NCI-H2081 treated with DMSO at 0.1 percent for 48 hours (cell line): ENCODE data around the gene ANKRD10.

Experiments
- DNase-seq: peaks from one replicate; lab custom pipeline; 2025; lab: John Stamatoyannopoulos, UW

Gene ANKRD10

DNA sequence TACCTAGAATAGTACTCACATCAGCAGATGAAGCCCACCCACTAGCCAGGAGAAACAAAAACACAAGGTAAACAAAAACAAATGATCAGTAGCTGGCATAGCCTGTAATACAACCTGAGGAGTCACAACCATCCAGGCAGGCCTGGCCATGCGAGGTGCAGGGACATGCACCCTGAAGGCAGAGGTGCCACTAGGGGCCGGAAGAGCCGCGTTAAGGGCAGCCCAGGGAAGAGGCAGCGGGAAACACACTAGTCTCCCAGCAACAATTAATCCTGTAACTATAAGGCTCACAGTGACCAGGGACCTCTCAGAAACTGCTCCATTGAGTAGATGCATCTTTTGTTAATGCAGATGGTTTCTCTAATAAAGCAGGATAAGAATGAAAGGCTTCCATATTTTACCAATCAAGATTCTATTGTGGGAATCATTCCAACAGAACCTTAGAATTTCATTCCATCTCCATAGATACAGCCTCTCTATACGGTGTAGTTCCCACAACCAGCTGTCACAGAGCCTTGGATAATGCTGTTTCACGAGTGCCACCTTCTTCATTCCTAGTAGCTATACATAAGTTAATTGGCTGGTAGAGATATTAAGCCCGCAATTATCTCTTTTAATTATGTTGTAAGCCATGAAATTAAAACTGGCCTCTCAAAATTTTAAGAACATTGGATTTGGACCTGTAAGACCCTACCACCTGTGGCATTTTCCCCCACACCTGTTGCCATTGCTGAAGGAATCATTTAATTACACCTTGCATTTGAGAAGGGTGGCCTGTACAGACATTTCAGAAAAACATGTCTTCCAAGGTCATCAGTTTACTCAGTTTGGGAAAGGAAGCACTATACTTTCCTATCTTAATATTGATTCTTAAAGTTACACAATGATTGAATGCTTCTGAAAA, 28.7 kb downstream of the ANKRD10 start:
- DNase-seq: no peak

DNA sequence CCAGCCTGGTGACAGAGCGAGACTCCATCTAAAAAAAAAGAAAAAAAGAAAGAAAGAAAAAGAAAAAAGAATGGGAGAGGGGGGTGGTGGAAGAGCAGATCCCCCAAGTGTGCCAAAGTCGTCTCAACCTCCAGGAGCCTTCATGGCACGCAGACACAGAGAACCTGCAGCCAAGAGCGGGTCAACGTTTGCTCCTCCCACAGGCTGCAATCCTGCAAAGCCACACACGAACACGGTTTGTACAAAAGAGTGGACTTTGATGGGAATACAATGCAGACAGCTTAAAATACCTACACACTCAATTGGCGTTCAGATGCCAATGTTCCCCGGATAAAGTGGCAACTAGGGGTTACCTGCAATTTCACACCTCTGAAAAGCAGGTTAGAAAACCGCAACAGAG, 29.4 kb downstream of the ANKRD10 start:
- DNase-seq: no peak

DNA sequence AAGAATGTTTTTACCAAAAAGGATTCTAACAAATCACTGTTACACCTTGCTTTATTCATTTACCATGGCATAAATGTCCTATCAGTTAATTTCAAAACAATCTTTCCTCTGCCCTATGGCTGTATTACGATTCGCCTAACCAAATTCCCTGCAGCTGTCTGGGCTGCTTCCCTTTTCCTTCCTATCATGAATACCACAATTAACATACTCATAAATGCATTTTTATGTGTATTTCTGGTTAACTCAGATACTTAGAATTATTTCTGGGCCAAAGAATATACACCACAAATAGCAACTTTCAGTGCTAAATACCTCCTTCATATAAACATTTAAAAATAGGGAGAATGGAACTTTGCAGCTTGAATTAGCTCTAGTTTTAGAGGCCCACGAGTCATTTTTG, 30.4 kb downstream of the ANKRD10 start:
- no peak for DNase-seq

DNA sequence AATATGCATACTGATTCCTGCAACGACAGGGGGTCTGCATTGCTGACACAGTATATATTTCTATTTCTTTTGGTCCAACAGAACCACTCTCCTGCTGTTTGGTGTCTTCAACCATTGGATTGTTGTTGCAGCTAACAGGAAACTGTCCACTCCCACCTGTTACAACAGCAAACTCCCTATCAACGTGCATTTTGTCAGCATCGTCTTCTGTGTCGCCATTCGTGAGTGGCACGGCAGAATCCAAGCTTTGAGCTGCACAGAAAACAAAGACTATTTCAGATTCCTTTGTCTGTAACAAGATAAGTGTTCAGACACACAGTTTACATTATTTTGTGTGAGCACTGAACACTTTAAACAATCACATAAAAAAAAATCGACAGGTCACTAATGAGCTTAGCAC, 31.3 kb downstream of the ANKRD10 start:
- no peak for DNase-seq

DNA sequence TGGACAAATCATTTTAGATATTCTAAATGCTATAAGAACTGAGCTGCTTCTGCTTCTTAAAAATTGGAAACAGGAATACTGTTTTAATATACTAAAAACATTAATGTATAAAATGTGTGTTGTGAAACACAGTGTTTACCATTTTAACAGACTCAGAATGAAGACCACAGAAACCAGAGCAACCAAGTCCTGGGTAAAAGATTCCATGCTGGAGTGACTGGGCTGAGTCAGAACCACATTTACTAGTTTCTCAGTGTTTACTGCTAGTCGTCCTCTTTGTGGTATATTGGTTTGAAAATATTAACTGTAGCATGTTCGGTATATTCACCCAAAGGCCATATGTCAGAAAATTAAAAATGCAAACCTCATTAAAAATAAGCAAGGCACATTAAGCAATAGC, 31.9 kb downstream of the ANKRD10 start:
- no peak for DNase-seq

DNA sequence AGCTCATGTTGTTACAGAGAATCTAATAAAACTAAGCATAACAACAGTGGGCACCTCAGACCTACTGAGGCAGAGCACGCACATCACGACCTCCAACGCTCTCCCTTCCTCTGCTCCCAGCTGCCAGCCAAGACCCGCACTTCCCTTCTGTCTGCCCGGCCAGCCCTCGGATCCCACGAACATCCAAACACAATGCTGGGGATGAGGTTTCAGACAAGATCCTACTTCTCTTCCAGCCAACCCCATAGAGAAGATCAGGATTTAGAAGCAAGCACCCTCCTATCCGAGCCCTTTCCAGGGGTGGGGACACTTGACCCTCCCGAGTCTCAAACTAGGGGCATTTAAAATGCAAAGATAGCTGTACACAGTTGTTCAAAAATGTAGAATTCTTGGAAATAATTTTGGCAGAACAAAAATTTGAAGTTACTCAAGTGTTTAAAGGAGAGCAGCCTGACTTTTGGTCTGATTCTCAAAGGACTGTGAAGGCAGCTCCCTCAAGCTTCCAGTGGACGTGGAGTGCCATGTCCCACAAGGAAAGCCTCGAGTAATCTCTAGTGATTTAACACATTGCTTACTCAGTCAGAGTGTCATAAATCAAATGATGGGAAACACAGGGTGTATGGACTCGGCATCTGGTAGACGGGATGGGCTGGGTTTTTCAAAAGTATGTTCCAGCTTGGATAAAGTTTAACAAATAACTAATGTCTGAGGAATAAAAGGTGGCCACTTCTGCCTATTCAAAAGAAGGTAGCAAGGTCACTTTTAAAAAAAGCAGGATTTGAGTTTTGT, 32.8 kb downstream of the ANKRD10 start:
- no peak for DNase-seq

DNA sequence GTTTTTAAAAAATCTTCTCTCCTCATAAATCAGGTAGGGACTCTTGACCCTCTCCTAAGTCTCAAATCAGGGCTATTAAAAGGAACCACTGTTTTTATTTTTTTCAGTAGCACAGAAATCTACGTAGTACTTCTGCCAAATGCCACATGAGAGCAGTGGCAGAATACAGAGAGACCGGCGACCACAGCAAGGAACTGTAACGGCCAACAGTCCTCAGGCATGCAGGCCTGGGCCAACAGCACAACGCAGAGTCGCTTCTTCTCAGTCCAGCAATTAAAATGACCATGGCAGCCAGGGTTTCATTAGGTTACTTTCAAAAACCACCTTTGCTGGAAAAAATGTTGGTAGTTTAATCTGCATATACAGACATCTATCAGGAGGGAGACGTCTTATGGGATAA, 34.2 kb downstream of the ANKRD10 start:
- no peak for DNase-seq

DNA sequence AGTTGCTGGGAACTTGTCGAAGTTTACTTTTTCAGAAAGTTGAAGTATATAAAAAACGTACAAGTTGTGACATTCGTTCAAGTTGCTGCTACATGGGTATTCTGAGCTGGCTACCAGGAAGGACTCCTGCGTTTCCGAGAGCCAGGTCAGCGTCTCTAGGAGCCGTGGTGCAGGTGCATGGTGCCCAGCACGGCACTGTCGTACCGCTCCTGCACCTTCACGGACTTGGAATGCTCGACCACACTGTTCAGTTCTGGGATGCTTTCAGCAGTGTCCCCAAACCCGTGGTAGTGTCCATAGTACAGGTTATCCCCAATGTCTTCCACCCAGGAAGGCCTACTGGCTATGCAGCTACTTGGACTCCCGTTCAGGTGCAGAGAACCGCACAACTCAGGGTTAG, 35.4 kb downstream of the ANKRD10 start:
- DNase-seq: no peak

DNA sequence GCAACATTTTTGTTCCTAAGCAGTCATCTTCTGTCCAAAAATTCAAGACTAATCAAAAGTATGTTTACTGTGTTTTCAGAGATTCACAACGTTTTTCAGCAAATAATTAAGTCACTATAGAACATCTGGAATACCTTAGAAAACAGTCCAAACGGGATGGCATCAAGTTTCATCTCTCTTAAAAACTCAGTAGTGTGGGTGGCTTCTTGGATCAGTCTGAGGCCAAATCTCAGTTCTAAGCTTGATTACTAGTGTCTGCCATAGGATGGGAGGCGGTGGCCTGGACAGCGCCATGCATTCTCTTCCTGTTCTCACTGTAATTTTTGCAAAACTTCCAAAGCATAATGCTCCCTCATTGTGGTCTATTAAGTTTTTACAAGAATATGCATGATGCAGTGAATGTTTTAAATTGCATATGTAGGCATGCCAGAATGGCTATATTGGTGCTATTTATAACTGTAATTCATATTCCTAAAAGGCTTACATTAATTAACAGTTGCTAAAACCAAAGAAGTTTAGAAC, 37.1 kb downstream of the ANKRD10 start:
- no peak for DNase-seq

DNA sequence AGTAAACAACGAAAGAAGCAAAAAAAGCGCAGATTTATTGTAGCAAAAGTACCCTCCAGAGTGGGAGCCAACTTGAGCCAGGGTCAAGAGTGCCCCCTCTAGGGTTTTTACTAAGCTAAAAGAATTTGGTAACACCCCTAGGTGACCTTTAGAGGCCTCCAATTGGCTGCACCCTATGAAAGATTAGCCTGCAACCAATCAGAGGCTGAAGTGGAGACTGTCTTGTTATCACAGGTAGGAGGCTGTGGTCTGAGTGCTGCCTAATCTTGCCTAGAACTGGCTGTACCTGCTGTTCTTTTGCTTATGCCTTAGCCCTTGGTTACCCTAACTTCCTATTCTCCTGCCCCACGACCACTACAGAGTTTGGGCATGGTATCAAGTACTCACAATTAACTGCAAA, 38.3 kb downstream of the ANKRD10 start:
- no peak for DNase-seq

DNA sequence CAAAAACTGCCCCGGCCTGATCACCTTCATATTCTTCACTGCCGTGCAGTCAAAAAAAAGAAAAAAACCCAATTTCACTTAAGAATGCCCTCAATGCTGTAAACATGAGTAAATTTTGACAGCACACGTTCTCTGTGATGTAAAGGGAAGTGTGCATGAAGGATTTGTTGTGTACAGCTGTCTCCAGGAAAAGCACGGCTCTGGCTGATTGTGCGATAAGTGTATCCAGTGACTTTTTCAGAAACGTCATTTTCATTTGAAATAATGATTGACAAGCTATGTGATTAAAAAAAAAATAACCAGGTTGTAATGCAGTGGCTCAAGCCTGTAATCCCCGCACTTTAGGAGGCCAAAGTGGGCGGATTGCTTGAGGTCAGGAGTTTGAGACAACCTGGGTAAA, 39.6 kb downstream of the ANKRD10 start:
- no peak for DNase-seq

DNA sequence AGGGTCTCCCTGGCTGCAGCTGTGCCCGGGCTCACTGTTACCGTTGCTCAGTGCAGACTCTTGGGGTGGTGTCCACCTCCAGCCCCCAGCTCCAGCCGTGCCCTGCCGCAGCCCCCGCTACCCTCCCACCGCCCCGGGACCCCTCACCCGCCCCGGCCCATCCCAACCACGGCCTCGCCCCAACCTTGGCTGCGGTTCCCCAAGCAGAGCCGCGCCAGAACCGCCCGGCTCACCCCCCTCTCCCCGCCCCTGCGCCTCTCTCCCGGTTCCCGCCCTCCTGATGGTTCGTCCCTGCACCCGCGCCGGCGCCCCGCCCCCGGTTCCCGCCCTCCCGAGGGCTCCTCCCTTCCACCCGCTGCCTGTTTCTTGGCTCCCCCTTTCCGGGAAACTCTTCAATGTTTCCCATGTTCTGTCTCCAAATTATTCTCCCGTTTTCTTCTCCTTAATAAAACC, 40.3 kb downstream of the ANKRD10 start:
- DNase-seq: no peak

DNA sequence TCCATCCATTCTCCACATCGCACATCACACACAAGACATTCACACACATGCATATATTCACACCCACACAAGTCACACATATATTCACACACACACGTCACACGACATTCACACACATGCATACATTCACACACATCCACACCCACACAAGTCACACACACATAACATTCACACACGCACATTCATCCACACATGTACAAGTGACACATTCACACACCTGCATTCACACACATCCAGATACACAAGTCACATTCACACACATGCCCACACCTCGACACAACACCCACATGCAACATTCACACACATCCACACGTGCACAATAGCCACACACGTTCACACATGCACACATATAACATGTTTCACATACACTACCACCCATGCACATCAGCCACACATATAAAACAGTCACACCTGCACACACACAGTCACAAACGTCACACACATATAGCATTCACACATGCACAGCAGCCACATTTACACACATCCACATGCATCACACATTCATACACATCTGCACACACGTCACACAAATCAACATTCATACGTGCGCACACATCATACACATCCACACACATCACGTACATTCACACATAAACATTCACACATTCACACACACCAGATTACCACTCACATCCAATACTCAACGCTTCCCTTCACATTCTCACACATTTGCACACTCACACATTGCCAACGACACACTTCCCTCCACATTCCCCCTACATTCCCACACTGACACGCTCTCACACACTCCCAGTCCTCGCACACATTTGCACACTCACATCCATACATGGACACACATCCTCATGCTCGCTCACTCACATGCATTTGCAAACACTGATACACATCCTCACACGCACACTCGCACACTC, 41.0 kb downstream of the ANKRD10 start:
- DNase-seq: no peak

DNA sequence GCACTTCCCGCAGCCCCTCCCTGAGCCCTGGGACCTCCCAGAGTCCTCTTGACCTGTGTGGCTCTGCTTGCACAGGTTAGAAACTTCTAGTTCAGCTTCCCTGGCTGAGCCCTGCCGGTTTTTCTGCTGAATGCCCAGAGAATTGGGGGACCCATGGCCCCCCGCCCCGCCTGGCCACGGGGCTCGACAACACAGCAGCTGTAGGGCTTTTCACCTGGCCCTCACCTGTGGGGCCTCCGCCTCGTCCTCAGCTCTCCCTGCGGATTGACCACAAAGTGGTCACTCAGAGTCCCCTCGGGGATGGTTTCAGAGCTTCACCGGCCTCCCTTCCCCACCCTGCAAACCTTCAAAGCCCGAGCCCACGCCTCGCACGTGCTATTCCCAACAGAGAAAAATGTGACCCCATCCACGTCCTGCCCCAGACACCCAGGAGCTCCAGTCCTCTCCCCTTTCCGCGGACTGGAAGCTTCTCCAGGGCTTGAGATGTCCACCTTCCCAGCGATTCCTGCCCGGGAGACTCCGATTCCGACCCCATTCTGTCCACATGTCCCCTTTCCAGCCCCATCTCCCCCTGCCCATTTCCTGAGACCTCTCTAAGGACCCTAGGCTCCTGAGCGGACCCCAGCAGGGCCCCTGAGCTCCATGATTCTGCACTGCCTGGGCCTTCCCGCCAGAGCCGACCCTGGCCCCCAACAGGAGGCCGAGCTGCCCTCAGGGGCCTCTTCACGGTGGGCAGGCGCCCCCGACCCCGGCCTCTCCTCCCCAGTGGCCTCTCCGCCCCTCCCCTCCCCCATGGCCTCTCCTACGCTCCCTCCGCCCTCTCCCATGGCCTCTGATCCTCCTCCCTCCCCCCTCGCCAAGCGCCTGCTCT, 41.9 kb downstream of the ANKRD10 start:
- DNase-seq: no peak

DNA sequence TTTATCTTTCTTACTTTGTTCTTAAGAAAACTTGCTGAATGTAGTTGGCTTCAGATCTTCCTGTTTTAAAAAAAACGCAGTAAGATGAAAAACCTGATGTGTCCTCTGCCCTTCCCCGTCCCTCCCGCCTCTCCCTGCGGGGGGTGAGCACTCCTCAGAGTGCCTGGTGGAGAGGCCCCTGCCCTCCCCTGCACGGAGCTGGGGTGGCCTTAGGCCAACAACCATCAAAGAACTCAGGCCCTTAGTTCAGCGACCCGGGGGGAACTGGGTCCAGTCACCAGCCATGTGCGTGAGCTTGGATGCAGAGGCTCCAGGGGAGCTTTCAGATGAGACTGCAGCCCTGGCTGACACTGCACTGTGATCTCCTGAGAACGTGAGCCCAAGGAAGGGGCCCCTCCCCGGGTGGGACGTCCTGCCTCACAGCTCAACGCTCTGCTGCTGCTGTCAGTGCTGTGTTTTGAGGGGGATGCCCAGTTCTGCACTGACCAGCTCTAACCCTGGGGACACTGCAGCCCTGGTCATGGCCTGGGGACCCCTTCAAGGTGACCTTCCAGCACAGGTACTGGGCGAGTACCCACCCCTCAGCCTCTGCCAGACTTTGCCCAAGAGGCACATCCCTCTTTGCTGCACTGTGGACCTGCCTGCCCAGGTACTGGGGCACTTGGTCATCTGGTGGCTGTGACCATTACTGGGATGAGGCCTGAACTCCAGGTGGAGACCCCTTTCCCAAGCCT, 42.7 kb downstream of the ANKRD10 start:
- no peak for DNase-seq

DNA sequence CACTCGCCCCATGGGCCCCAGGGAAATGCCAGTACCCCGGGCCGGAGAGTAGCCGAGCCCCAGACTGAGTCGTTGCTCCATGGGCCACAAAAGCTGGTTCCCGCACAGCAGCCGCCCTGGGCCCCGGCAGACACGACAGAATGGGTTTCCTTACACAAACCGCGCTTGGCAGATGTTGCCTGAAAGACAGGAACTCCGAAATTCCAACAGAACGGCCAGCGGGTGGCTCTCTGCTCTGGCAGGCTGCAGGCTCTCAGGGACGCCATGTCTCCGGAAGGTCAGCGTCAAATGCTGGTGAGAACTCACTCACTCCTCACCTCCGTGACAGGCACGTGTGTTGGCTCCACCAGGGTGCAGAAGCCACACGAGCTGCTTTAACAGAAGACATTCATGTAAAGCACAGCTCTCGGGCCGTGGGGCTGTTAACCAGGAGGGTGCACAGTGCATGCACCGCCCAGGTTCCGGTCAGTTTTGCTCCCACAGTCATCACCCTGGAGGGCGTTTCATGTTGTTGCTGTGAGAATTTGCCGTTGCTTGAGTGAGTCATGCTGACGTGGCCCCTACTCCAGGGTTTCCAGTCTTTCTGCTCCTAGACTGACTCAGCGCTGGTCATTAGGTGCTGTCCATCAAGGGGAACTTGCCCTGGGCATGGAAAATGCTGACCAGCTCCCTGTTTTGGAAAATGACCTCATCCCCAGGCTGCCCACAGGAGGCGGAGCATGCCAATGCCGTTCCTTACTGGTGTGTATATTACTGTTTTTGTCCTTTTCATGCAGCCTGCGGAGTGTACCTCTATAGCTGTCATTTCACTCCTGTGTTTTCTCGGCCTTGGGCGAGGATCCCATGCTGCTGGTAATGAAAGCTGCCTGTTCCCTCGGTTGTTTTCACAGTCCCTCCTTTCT, 44.8 kb downstream of the ANKRD10 start:
- no peak for DNase-seq

DNA sequence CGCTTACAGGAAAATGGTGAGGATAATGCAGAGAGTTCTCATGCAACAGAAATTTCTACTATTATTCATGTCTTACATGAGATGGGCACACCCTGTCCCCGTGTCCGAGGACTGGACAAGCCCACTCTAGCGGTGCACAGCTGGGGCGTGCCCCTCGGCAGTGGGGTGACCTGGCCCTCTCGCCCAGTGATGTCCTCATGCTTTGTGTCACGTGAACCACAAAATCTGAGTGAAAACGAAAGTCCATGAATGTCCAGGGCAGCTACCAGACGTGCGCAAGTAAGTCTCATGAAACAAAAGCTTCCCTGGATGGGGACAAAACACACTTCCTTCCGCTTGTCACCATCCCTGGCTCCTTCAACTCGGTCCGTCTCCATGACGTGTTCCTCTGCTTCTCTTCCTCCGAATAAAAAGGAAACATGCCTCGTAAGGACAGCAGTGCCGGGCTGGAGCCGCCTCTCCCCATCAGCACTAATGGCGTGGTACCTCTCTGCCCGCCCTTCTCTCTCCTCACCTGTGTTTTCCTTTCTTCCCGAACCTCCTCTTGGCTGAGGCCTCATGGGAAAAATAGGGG, 45.6 kb downstream of the ANKRD10 start:
- DNase-seq: no peak

DNA sequence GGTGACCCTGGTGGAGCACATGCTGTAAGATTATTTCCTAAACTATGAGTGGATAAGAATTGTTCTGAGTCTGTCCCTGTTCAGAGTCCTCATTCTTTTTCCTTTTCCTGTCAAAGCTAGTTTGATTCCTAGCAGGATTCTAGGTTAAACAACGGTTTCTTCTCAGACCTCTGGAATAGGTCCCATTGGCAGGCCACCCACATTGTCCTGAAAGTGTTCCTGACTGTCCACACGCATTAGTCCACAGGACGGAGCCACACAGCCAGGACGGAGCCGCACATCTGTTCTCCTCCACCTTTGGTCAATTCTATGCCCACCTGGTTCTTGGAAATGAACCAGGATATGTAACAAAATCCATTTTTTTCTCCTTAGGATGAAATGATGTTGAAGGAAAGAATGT, 46.1 kb downstream of the ANKRD10 start:
- no peak for DNase-seq

DNA sequence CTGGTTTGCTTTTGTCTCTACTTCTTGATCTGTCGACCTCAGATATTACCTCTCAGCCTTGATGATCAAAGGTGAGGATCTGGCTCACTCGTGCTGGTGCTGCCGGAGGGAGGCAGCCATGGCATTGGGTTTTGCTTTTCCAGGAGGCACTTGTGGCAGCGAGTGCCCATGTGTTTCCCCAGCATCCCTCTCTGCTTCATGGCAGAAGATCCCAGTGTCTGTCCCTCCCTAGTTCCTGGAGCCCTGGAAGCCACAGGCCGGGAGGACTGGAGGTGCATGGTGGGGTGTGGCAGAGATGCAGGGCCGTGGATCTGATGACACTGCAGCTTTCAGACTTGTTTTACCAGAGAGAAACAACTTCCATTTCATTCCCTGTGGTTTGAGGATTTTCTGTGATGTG, 47.5 kb downstream of the ANKRD10 start:
- DNase-seq: no peak
